ENCODE measurements around the gene PKN1.
"Not testable (repeated sequence)": the region's sequence is repeated elsewhere in the genome, so short reads cannot be mapped to it uniquely, and the experiment has no call there.

Gene PKN1

GRCh38 chr19:14432791-14433553, at the start of gene PKN1:
Gene PKN1, plus strand, starts transcription at chr19:14433306. Its CDS starts 216 bp downstream, at chr19:14433522.
- H3K4me3 Mint-ChIP-seq = peak within 1 kb of the TSS; percentile 84
- H3K27ac Mint-ChIP-seq = peak within 1 kb of the TSS; percentile 93
- H3K4me1 Mint-ChIP-seq = peaks cover 33% of the 10 kb centered on the region
- no peaks in the 10 kb centered on the region for H3K9me3 Mint-ChIP-seq
- H3K36me3 Mint-ChIP-seq = no peaks in the 10 kb centered on the region
- H3K27me3 Mint-ChIP-seq = no peaks in the 10 kb centered on the region

GRCh38 chr19:14383661-14384555, 49.2 kb upstream of the PKN1 start:
- Mint-ChIP-seq H3K27ac (peak overlapping the region; percentile 96), H3K9me3 (no peaks in the 10 kb centered on the region), H3K4me3 (peak overlapping the region; percentile 94), H3K36me3 (peaks cover 15% of the 10 kb centered on the region), H3K4me1 (peaks cover 38% of the 10 kb centered on the region), H3K27me3 (no peaks in the 10 kb centered on the region)

GRCh38 chr19:14385492-14385891, 47.6 kb upstream of the PKN1 start:
- Mint-ChIP-seq H3K4me1 (peaks cover 25% of the 10 kb centered on the region), H3K27me3 (no peaks in the 10 kb centered on the region), H3K4me3 (peak overlapping the region; percentile 94), H3K36me3 (peaks cover 15% of the 10 kb centered on the region), H3K9me3 (no peaks in the 10 kb centered on the region), H3K27ac (peak overlapping the region; percentile 96)

GRCh38 chr19:14390548-14390947, 42.6 kb upstream of the PKN1 start:
- peak overlapping the region; percentile 46 for H3K27ac Mint-ChIP-seq
- H3K4me3 Mint-ChIP-seq = no peak overlapping the region
- no peaks in the 10 kb centered on the region for H3K27me3 Mint-ChIP-seq
- H3K36me3 Mint-ChIP-seq = peaks cover 4% of the 10 kb centered on the region
- no peaks in the 10 kb centered on the region for H3K9me3 Mint-ChIP-seq
- H3K4me1 Mint-ChIP-seq = peaks cover 15% of the 10 kb centered on the region

GRCh38 chr19:14391156-14391821, 41.8 kb upstream of the PKN1 start:
- no peaks in the 10 kb centered on the region for H3K27me3 Mint-ChIP-seq
- H3K9me3 Mint-ChIP-seq = no peaks in the 10 kb centered on the region
- H3K36me3 Mint-ChIP-seq = peaks cover 4% of the 10 kb centered on the region
- H3K4me3 Mint-ChIP-seq = no peak overlapping the region
- peak overlapping the region; percentile 51 for H3K27ac Mint-ChIP-seq
- peaks cover 16% of the 10 kb centered on the region for H3K4me1 Mint-ChIP-seq

- H3K36me3 Mint-ChIP-seq = peaks cover 9% of the 10 kb centered on the region
- no peak overlapping the region for H3K27ac Mint-ChIP-seq
- no peaks in the 10 kb centered on the region for H3K27me3 Mint-ChIP-seq
- no peak overlapping the region for H3K4me3 Mint-ChIP-seq
- H3K4me1 Mint-ChIP-seq = peaks cover 18% of the 10 kb centered on the region
- no peaks in the 10 kb centered on the region for H3K9me3 Mint-ChIP-seq
Observed at GRCh38 chr19:14393329-14393728, 39.8 kb upstream of the PKN1 start.

- H3K36me3 Mint-ChIP-seq = peaks cover 5% of the 10 kb centered on the region
Observed at GRCh38 chr19:14394167-14394566, 38.9 kb upstream of the PKN1 start.

GRCh38 chr19:14395262-14395661, 37.8 kb upstream of the PKN1 start:
- H3K4me1 Mint-ChIP-seq = peaks cover 13% of the 10 kb centered on the region
- peaks cover 5% of the 10 kb centered on the region for H3K36me3 Mint-ChIP-seq
- H3K27me3 Mint-ChIP-seq = no peaks in the 10 kb centered on the region
- no peak overlapping the region for H3K4me3 Mint-ChIP-seq
- no peaks in the 10 kb centered on the region for H3K9me3 Mint-ChIP-seq
- H3K27ac Mint-ChIP-seq = peak overlapping the region; percentile 41

More at GRCh38 chr19:14394167-14394566, 38.9 kb upstream of the PKN1 start:
- H3K9me3 Mint-ChIP-seq = no peaks in the 10 kb centered on the region
- H3K4me1 Mint-ChIP-seq = peaks cover 13% of the 10 kb centered on the region
- no peaks in the 10 kb centered on the region for H3K27me3 Mint-ChIP-seq
- H3K4me3 Mint-ChIP-seq = no peak overlapping the region
- H3K27ac Mint-ChIP-seq = peak overlapping the region; percentile 53

- Mint-ChIP-seq H3K27ac (peak overlapping the region; percentile 68), H3K4me3 (no peak overlapping the region), H3K4me1 (peaks cover 11% of the 10 kb centered on the region), H3K36me3 (peaks cover 5% of the 10 kb centered on the region), H3K27me3 (no peaks in the 10 kb centered on the region), H3K9me3 (no peaks in the 10 kb centered on the region)
Observed at GRCh38 chr19:14395710-14396336, 37.3 kb upstream of the PKN1 start.

GRCh38 chr19:14396730-14397129, 36.4 kb upstream of the PKN1 start:
- H3K9me3 Mint-ChIP-seq, H3K4me3 Mint-ChIP-seq, H3K4me1 Mint-ChIP-seq, H3K36me3 Mint-ChIP-seq, H3K27me3 Mint-ChIP-seq: not testable (repeated sequence)
- peak overlapping the region; percentile 68 for H3K27ac Mint-ChIP-seq

GRCh38 chr19:14397168-14397567, 35.9 kb upstream of the PKN1 start:
- H3K27ac Mint-ChIP-seq, H3K36me3 Mint-ChIP-seq, H3K4me3 Mint-ChIP-seq, H3K9me3 Mint-ChIP-seq, H3K27me3 Mint-ChIP-seq, H3K4me1 Mint-ChIP-seq: not testable (repeated sequence)

- Mint-ChIP-seq H3K4me1 (peaks cover 7% of the 10 kb centered on the region), H3K27me3 (no peaks in the 10 kb centered on the region), H3K9me3 (no peaks in the 10 kb centered on the region), H3K27ac (peak overlapping the region; percentile 51), H3K4me3 (no peak overlapping the region), H3K36me3 (peaks cover 18% of the 10 kb centered on the region)
Observed at GRCh38 chr19:14400951-14401431, 32.1 kb upstream of the PKN1 start.

- H3K27me3 Mint-ChIP-seq = no peaks in the 10 kb centered on the region
- no peaks in the 10 kb centered on the region for H3K9me3 Mint-ChIP-seq
- no peak overlapping the region for H3K4me3 Mint-ChIP-seq
- peaks cover 2% of the 10 kb centered on the region for H3K4me1 Mint-ChIP-seq
- peak overlapping the region; percentile 62 for H3K27ac Mint-ChIP-seq
- H3K36me3 Mint-ChIP-seq = peaks cover 18% of the 10 kb centered on the region
Observed at GRCh38 chr19:14401468-14402195, 31.5 kb upstream of the PKN1 start.

- H3K9me3 Mint-ChIP-seq = no peaks in the 10 kb centered on the region
- peak overlapping the region; percentile 46 for H3K27ac Mint-ChIP-seq
- H3K36me3 Mint-ChIP-seq = peaks cover 20% of the 10 kb centered on the region
- H3K4me3 Mint-ChIP-seq = no peak overlapping the region
- H3K27me3 Mint-ChIP-seq = no peaks in the 10 kb centered on the region
- no peaks in the 10 kb centered on the region for H3K4me1 Mint-ChIP-seq
Observed at GRCh38 chr19:14402332-14403144, 30.6 kb upstream of the PKN1 start.

Data from activated naive CD4-positive, alpha-beta T cell treated with anti-CD3 and anti-CD28 coated beads, Interleukin-2, amount 50 U/mL, for 24 hours (primary cell).